ENCODE results near the gene TNNT3.
"Not testable (repeated sequence)": the region's sequence is repeated elsewhere in the genome, so short reads cannot be mapped to it uniquely, and the experiment has no call there.

The TNNT3 gene

DNA sequence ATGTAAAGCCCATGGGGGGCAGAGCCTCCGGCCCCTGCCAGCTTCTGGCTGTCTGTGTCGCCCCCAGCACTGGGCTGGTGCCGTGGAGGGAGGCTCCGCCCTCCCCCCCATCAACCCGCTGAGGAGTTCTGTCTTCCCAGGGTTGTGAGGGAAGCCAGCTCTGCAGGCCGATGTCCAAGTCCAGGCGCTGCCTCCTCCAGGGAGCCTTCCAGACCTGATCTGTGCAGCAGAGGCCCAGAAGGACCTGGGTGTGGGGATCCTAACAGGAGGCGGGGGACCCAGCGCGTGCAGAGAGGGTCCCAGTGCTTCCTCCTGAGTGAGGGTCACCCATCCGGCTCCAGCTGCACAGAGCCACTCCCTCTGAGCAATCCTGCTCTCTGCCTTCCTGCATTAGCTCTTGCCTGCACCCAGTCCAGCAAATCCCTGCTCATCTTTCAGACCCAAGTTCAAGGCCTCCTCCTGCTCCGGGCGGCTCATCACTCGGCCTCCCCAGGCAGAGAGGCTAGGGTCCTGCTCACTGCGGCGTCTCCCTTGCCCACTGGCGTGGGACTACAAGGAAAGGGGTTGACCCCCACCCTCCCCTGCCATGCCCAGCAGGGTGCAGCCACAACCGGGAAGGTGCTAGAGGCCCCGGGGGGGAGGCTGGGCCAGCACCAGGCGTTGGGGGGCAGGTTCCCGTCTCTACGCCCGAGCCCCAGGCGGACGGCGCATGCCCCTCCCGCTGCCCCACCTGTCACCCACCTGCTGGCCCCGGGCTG is 44.2 kb upstream of the TNNT3 start:
- TF ChIP-seq EZH2phosphoT487 (IDR thresholded peaks at IDR 0.05; ENCODE audit: low read length) (no peak), EZH2 (optimal IDR thresholded peaks at IDR 0.05; ENCODE audit: low read depth, low read length) (no peak)
- TF ChIP-seq, protein P1, sequence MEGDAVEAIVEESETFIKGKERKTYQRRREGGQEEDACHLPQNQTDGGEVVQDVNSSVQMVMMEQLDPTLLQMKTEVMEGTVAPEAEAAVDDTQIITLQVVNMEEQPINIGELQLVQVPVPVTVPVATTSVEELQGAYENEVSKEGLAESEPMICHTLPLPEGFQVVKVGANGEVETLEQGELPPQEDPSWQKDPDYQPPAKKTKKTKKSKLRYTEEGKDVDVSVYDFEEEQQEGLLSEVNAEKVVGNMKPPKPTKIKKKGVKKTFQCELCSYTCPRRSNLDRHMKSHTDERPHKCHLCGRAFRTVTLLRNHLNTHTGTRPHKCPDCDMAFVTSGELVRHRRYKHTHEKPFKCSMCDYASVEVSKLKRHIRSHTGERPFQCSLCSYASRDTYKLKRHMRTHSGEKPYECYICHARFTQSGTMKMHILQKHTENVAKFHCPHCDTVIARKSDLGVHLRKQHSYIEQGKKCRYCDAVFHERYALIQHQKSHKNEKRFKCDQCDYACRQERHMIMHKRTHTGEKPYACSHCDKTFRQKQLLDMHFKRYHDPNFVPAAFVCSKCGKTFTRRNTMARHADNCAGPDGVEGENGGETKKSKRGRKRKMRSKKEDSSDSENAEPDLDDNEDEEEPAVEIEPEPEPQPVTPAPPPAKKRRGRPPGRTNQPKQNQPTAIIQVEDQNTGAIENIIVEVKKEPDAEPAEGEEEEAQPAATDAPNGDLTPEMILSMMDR (IDR thresholded peaks at IDR 0.05; ENCODE audit: low read length), result no peak
- H3K36me3 ChIP-seq (replicated peaks; ENCODE audit: insufficient read depth, low read length), result no peaks in the 10 kb centered on the region
- H4K20me1 ChIP-seq (ENCODE audit: insufficient read depth, low read length), result no peaks in the 10 kb centered on the region
- no peak overlapping the region for H2AFZ ChIP-seq (ENCODE audit: low read length)
- H3K27me3 ChIP-seq (replicated peaks; ENCODE audit: insufficient read depth, low read length), result no peaks in the 10 kb centered on the region
- no peak overlapping the region for H3K4me2 ChIP-seq (ENCODE audit: low read depth, low read length)
- H3K4me3 ChIP-seq (ENCODE audit: low read length), result no peak overlapping the region
- no peak overlapping the region for H3K27ac ChIP-seq (ENCODE audit: low read length)
- H3K79me2 ChIP-seq (ENCODE audit: low read length), result peaks cover 3% of the 10 kb centered on the region; the same call in 1 of the 2 replicates
- H3F3A ChIP-seq (ENCODE audit: insufficient read depth, low read length), result no peaks in the 10 kb centered on the region
- H3K9ac ChIP-seq (ENCODE audit: low read length), result no peak overlapping the region
- H3K9me2 ChIP-seq (replicated peaks; ENCODE audit: insufficient read depth, low read length), result no peaks in the 10 kb centered on the region
- H3K9me3 ChIP-seq (replicated peaks; ENCODE audit: insufficient read depth, low read length), result no peaks in the 10 kb centered on the region
- H3K4me1 ChIP-seq (ENCODE audit: low read length), result no peaks in the 10 kb centered on the region
- no peak for DNase-seq

- H3K79me2 ChIP-seq (ENCODE audit: low read length); H2AFZ ChIP-seq (ENCODE audit: low read length); H3K9me3 ChIP-seq (replicated peaks; ENCODE audit: insufficient read depth, low read length); H3K4me1 ChIP-seq (ENCODE audit: low read length); H3K27me3 ChIP-seq (replicated peaks; ENCODE audit: insufficient read depth, low read length); DNase-seq; H4K20me1 ChIP-seq (ENCODE audit: insufficient read depth, low read length); H3F3A ChIP-seq (ENCODE audit: insufficient read depth, low read length); H3K9ac ChIP-seq (ENCODE audit: low read length); H3K36me3 ChIP-seq (replicated peaks; ENCODE audit: insufficient read depth, low read length); H3K4me2 ChIP-seq (ENCODE audit: low read depth, low read length); H3K27ac ChIP-seq (ENCODE audit: low read length); H3K9me2 ChIP-seq (replicated peaks; ENCODE audit: insufficient read depth, low read length); H3K4me3 ChIP-seq (ENCODE audit: low read length): not testable (repeated sequence)
These were observed 43.6 kb upstream of the TNNT3 start for GRCh38 chr11:1875851-1876301.

- Histone ChIP-seq H3K27me3 (replicated peaks; ENCODE audit: insufficient read depth, low read length) (no peaks in the 10 kb centered on the region), H4K20me1 (ENCODE audit: insufficient read depth, low read length) (no peaks in the 10 kb centered on the region)
These were observed 43.0 kb upstream of the TNNT3 start for GRCh38 chr11:1876361-1877063.

More at GRCh38 chr11:1876361-1877063, 43.0 kb upstream of the TNNT3 start:
- no peaks in the 10 kb centered on the region for H3K9me2 ChIP-seq (replicated peaks; ENCODE audit: insufficient read depth, low read length)
- no peak for DNase-seq
- no peak overlapping the region for H2AFZ ChIP-seq (ENCODE audit: low read length)
- TF ChIP-seq, protein P1 (IDR thresholded peaks at IDR 0.05; ENCODE audit: low read length), result peak; percentile 48
- no peak for TF ChIP-seq EZH2phosphoT487 (IDR thresholded peaks at IDR 0.05; ENCODE audit: low read length)
- no peak overlapping the region for H3K4me2 ChIP-seq (ENCODE audit: low read depth, low read length)
- no peaks in the 10 kb centered on the region for H3K9me3 ChIP-seq (replicated peaks; ENCODE audit: insufficient read depth, low read length)
- no peak overlapping the region for H3K9ac ChIP-seq (ENCODE audit: low read length)
- no peaks in the 10 kb centered on the region for H3F3A ChIP-seq (ENCODE audit: insufficient read depth, low read length)
- H3K27ac ChIP-seq (ENCODE audit: low read length), result no peak overlapping the region
- no peaks in the 10 kb centered on the region for H3K36me3 ChIP-seq (replicated peaks; ENCODE audit: insufficient read depth, low read length)
- no peaks in the 10 kb centered on the region for H3K79me2 ChIP-seq (ENCODE audit: low read length)
- H3K4me1 ChIP-seq (ENCODE audit: low read length), result no peaks in the 10 kb centered on the region
- no peak overlapping the region for H3K4me3 ChIP-seq (ENCODE audit: low read length)
